Measurements from ENCODE around the gene EEF1AKMT4.
A peak's percentile ranks its signal among the peaks of the same experiment; 100 is the strongest.

Gene EEF1AKMT4

DNA sequence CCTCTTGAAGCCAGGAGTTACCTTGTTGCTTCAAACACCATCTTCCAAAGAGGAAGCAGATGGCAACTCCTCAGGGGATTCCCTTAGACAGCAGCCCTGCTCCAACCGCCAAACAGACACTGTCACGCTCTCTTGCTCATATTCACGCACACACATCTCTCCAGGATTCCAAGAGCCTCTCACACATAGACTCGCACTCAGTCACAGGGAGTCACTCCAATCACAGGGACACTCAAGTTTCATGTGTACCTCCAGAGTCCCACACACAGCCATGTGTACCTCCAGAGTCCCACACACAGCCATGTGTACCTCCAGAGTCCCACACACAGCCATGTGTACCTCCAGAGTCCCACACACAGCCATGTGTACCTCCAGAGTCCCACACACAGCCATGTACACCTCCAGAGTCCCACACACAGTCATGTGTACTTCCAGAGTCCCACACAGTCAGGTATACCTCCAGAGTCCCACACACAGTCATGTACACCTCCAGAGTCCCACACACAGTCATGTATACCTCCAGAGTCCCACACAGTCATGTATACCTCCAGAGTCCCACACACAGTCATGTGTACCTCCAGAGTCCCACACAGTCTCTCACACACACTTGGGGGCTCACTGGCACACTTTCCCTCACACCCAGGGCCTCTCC is 14.0 kb upstream of the EEF1AKMT4 start:
- DNase-seq (ENCODE audit: low spot score) = no peak
- no peak for FAIRE-seq

GRCh38 chr3:184236033-184236410 is 13.4 kb upstream of the EEF1AKMT4 start:
- DNase-seq (ENCODE audit: low spot score) (no peak), FAIRE-seq (no peak)

- DNase-seq (ENCODE audit: low spot score) (no peak), FAIRE-seq (no peak)
These were observed 12.8 kb upstream of the EEF1AKMT4 start for GRCh38 chr3:184236636-184237035.

GRCh38 chr3:184237211-184237610 is 12.3 kb upstream of the EEF1AKMT4 start:
- DNase-seq (ENCODE audit: low spot score) (no peak), FAIRE-seq (no peak)

DNA sequence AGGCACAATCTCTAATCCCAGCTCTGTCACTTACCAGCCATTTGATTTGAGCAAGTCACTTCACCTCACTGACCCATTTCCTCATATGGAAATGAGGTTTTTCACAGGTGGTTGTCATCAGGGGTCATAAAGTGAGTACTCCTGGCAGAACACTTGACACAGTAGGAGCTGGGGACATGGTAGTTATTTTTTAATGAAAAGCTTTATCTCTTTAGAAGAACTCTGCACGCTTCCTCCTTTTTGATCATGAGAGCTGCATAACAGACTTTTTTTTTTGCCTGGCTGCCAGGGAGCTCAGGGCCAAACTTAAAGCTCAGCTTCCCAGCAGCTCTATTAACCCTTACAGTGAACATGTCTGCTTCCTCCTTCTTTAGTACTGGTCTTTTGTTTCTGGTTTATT is 11.7 kb upstream of the EEF1AKMT4 start:
- FAIRE-seq (no peak), DNase-seq (ENCODE audit: low spot score) (no peak)

- FAIRE-seq (no peak), DNase-seq (ENCODE audit: low spot score) (no peak)
These were observed 11.1 kb upstream of the EEF1AKMT4 start for GRCh38 chr3:184238246-184238818.

DNA sequence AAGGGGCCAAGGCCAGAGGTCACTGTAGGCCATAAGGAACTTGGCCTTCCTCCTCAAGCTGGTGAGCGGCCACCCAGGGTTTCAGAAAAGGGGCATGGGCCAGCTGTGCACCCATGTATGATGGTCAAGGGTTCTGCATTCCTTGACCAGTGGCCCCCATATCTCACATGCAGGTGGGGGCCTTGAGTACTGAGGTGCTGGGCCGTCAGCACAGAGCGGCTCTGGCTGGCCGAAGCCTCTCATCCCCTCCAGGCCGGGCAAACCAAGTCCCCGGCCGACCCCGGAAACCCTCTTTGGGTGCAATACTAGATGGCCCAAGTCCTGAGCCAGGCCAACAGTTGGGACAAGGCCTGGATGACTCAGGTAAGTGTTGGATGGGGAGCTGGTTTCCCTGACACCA is 10.3 kb upstream of the EEF1AKMT4 start:
- DNase-seq (ENCODE audit: low spot score) (no peak), FAIRE-seq (no peak)

DNA sequence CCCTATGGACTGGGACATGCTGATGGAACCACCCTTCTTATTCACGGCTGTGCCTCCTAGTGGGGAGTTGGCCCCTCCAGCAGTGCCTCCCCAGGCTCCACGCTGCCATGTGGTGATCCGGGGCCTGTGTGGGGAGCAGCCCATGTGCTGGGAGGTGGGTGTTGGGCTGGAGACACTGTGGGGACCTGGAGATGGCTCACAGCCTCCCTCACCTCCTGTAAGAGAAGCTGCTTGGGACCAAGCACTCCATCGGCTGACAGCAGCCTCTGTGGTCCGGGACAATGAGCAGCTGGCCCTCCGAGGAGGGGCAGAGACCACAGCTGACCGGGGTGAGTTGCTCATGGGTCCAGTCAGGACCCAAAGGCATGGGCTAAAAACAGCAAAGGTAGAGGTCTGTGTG is 9.8 kb upstream of the EEF1AKMT4 start:
- FAIRE-seq (no peak), DNase-seq (ENCODE audit: low spot score) (no peak)

DNA sequence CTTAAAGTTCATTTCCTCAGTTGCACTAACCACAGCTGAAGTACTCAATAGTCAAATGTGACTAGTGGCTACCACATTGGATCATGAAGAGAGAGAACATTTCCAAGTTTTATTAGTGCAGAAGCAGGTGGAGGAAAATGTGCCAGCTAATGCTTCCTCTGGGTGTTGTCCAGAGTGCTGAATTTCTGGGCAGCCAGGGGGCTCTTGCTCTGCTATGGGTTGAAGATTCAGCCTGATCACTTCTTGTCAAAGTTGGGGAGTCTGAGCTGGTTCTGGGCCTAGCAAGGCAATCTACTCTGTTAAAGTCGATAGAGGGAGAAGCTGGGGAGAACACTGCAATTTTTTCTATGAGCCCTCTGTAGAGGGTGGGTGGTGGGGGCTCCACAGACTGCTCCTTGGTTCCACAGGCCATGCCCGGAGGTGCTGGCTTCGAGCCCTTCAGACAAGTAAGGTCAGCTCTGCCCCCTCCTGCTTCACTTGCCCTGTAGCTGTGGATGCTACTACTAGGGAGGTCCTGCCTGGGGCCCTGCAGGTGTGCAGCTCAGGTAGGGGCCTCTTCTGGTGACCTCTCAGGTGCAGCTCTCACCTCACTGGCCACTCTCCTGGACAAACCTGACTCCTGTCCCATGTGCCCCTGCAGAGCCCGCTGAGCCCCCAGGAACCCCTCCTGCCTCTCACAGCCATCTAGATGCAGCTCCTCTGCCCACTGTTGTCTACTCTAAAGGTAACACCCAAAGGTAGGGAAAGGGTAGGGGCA is 8.9 kb upstream of the EEF1AKMT4 start:
- DNase-seq (ENCODE audit: low spot score) (no peak), FAIRE-seq (no peak)

GRCh38 chr3:184241141-184241446 is 8.4 kb upstream of the EEF1AKMT4 start:
- no peak for FAIRE-seq
- no peak for DNase-seq (ENCODE audit: low spot score)

GRCh38 chr3:184241447-184242296 is 7.8 kb upstream of the EEF1AKMT4 start:
- DNase-seq (ENCODE audit: low spot score) (no peak), FAIRE-seq (no peak)

DNA sequence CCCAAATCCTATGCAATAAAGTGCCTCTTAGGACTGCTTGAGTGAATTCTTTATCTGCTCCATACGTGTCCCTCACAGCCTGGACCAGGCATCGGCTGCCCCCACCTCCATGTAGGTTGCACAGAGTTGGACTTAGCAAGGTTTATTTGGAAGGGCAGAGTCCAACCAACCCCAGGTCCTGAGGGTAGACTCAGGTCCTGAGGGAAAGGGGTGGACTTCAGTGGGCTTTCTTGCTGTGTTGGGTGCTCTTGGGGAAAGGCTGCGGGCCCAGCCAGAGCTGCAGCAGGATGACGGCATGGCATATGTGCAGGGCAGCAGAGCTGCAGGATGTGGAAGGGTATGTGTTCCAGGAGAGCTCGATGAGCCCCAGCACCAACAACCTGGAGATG is 7.2 kb upstream of the EEF1AKMT4 start:
- FAIRE-seq (no peak), DNase-seq (ENCODE audit: low spot score) (no peak)

DNA sequence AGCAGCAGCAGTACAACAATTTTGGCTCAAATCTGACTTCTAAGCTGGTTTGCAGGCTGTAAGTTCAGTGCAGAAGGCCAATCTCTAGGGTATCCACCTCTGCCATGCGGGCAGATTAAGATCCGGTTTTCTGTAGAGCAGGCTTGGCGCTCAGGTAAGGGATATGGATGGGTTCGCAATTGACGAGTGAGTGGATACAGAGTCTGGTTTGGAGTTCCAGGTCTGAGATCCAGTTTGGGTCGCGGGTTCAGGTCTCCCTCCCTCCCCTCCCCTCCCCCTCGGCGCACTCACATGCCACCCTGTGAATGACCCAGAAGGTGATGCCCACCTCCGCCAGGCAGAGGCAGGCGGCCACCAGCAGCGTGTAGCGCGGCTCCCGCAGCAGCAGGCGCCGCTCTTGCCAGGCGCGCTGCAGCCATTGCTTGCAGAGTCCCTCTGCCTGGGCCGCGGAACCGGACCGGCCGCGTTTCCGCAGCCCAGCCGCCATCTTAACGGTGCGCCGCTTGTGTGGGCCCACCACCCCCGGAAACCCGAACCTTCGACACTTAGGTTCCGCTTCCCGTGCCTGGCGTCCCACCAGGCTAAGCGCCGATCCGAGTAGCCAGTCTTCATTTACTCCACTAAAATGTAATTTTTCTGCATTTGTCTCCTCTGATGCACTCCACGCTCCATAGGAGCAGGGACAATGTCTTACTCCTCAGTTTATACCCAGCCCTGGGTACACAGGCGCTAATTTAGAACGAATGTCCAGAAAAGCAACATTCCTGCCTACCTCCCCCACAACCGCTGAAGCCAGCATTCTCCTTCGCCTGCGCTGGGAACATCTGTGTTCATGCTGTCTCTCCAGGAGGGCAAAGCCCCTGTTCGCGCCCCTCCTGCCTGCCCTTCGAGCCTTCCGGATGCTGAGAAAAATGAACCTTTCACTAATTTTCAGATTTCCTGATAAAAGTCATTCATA is 739 bp upstream of the EEF1AKMT4 start, which contains the start of gene ALG3:
Gene ALG3 (minus strand): TSS at position 509 of the 958 bp plus-strand sequence. CDS start 22 bp downstream, at position 487.
- FAIRE-seq = no peak
- peak; percentile 80 for DNase-seq (ENCODE audit: low spot score)

- DNase-seq (ENCODE audit: low spot score) = peak; percentile 86
- FAIRE-seq = no peak
These were observed 826 bp downstream of the EEF1AKMT4 start for GRCh38 chr3:184250167-184250828.

DNA sequence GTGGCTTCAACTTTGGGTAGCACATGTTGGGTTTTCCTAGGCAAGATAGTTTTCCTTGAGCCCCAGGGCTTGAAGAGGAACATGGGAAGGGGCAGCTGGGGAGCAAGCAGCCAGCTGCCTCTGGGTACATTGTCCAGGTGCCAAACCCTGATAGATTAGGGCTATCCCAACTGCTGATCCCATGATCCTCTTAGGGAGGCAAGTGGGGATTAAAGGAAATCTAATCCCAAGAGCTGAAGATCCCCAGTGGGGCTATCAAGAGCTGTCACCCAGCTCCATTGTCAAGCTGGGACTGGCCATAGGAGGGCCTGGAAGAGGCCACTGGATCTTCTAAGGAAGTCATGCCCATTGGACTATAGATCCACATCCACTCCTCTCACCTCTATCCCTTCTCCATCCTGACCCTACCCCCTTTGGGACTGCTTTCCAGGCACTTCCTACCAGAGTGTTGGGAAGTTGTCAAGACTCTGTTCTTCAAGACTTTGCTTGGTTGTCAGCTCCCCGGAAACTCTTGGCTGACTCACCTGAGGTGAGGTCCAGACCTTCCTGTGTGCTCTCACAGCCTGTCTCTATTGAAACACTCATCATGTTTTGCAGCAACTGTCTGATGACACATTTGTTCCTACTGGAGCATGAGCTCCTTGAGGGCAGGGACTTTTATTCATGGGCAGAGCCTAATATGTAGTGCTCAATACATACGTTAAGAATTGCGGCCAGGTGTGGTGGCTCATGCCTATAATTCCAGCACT is 6.0 kb downstream of the EEF1AKMT4 start:
- DNase-seq (ENCODE audit: low spot score) = no peak
- FAIRE-seq = peak; percentile 48

- DNase-seq (ENCODE audit: low spot score) = no peak
- FAIRE-seq = no peak
These were observed 7.8 kb downstream of the EEF1AKMT4 start for GRCh38 chr3:184257083-184257915.

DNA sequence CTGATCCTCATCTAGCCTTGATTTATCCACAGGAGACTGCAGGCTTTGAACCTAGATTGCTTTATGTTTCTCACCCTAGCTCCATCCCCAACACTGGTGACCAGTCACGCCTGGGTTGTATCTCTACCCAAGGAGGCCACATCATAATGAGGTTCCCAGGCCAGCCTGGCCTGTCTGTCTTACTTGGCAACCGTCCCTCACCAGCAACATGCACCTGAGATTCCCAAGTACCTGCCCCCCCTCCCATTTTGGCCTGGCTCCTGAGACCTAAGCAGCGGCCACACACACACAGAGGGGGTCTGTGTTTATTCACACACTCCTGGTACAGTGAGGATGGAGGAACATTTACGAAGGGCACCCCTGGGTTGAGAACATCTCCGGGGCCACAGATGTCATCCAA is 9.5 kb downstream of the EEF1AKMT4 start:
- DNase-seq (ENCODE audit: low spot score) (no peak), FAIRE-seq (no peak)

DNA sequence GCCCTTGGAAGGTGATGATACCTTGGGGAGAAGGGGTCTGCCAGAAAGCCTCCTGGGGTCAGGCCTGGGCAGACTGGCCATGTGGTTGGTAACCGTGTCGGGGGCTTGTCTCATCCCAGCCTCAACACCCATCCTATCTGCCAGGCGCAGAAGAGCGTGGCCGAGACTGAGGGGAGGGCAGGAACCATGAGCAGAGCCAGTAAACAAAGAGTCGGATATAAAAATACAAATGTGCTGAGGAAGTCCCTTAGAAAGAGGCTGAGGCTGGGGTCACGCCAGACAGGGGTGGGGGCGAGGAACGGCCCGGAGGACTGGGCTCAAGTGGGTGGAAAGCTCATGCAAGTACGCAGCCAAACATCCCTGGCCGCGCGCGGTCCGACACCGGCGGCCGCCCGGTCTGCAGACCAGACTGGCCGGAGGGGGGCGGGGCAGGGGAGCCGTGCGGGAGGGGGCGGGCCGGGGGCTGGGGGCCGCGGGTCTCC is 10.0 kb downstream of the EEF1AKMT4 start:
- DNase-seq (ENCODE audit: low spot score) (no peak), FAIRE-seq (no peak)
